Activated CD4-positive, alpha-beta memory T cell treated with anti-CD3 and anti-CD28 coated beads, Interleukin-2, amount 10 ng/mL, durations not matched to agents 7 days and 5 days (primary cell): ENCODE measurements around the gene GCNT4. TPM values are rescaled to one million over a fixed set of nuclear protein-coding genes. Genes with fewer than 3 reads are reported as not detected.

Experiments
- CTCF ChIA-PET: fragments of 350-600 bp; sonication (Branson Sonifier 250); formaldehyde crosslinking; loops from one replicate; lab custom pipeline; 2021; ENCODE audit warnings: antibody characterized with exemption, inconsistent platforms; lab: Charles Lee
- POLR2A ChIA-PET: fragments of 350-600 bp; sonication (Branson Sonifier 250); formaldehyde crosslinking; loops from one replicate; lab custom pipeline; 2021; ENCODE audit warnings: antibody characterized with exemption; lab: Charles Lee
- DNase-seq: peaks from one replicate; pipeline ENCODE4 v3.0.0-alpha.2; 2020
- H3K27ac Mint-ChIP-seq: one replicate; pipeline ENCODE4 v1.8.0; 2021; ENCODE audit warnings: mild to moderate bottlenecking, mixed read lengths
- H3K27me3 Mint-ChIP-seq: one replicate; pipeline ENCODE4 v1.8.0; 2021; ENCODE audit warnings: mixed read lengths
- H3K36me3 Mint-ChIP-seq: one replicate; pipeline ENCODE4 v1.8.0; 2021; ENCODE audit warnings: low read depth, mixed read lengths
- H3K4me1 Mint-ChIP-seq: one replicate; pipeline ENCODE4 v1.8.0; 2021; ENCODE audit warnings: mixed read lengths
- H3K4me3 Mint-ChIP-seq: one replicate; pipeline ENCODE4 v1.8.0; 2021; ENCODE audit warnings: mild to moderate bottlenecking, mixed read lengths
- H3K9me3 Mint-ChIP-seq: one replicate; pipeline ENCODE4 v1.8.0; 2021; ENCODE audit warnings: mixed read lengths
- total RNA-seq, 2 experiments: library from RNA; stranded (reverse); gene quantifications; one replicate each; pipeline ENCODE4 v1.2.3, GENCODE V29; 2021

The GCNT4 gene
- total RNA-seq, 2 experiments from 2014 or later: 1.5 to 1.6 TPM

DNA sequence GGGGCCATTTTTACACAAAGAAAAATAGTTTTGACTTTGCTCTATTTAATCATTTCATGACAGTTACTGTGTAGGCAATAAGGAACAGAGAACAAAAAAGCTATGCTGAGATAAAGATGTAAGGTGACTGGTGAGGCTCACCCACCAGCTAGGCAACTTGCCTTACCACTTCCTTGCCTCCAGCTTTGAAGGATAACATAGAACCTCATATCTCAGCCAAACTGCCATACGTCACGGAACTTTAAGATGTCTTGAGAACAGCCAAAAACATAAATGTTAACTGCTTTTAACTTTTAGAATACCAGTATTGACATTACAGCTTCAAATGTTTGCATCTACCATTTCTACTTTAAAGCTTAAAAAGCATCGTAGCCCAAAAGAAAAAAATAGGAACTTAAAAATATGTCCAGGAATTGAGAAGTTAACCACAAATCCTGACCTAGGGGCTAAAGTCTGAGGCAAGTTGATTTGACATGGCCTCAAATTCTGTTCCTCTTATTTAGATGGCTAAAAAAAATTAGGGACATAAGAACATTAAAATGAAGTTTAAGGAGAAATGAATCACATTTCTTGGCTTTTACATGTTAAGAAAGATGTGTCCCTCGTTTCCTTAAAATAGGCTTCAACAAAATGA, 7.7 kb upstream of the GCNT4 start:
- DNase-seq: no peak
- ChIA-PET POLR2A (no interaction called here), CTCF (interaction anchor here (2.5 kb wide), 1 partner anchor 9 kb away, joined by 14 read pairs; no protein-coding TSS in a partner anchor)
- Mint-ChIP-seq H3K27me3 (peaks cover 10% of the 10 kb centered on the region), H3K36me3 (no peaks in the 10 kb centered on the region), H3K4me1 (peaks cover 30% of the 10 kb centered on the region), H3K27ac (no peak overlapping the region), H3K9me3 (no peaks in the 10 kb centered on the region), H3K4me3 (no peak overlapping the region)

DNA sequence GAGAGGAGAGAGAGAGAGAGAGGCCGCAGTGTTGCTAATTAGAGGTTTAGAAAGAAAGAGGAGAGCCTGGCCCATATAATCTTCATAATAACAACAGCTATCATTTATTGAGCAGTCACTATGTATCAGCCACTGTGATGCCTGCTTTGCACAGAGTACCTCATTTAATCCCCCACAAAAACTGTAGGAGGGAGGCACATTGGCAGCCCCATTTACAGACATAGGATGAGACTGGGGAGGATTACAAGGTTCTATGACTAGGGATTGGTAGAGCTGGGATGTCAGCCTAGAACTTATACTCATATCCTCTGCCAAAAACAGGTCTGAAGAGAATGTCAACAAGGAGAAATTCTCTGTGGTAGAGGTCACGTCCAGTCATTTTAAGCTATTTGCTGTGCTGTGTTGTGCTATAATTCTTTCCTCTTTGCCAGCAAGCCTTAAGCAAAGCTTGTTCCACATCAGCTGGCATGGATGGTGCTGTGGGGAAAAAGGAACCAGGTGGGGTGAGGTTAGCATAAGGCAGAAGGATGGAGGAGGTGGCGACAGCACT, 6.7 kb upstream of the GCNT4 start:
- peaks cover 38% of the 10 kb centered on the region for H3K4me1 Mint-ChIP-seq
- no peak overlapping the region for H3K27ac Mint-ChIP-seq

DNA sequence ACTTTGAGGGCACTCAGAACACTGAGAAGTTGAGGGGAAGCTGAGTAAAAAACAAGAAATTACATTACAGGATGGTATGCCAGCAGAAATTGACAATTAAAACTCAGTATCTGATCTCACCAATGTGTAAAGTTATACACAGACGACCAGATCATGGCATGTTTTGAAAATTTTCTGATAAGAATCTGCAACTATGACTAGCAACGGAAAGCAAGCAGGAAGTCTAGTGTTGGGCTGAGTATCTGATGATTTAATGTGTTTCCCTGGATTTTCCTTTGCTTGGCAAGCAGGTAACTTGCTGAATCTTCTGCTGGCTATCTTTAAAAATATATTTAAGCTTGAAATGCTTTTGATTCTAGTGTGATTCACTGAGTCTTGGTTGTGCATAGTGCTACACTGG, 5.2 kb upstream of the GCNT4 start:
- Mint-ChIP-seq H3K9me3 (no peaks in the 10 kb centered on the region), H3K4me1 (peaks cover 41% of the 10 kb centered on the region), H3K27me3 (peaks cover 21% of the 10 kb centered on the region), H3K27ac (peak overlapping the region; percentile 8), H3K4me3 (no peak overlapping the region), H3K36me3 (no peaks in the 10 kb centered on the region)
- no peak for DNase-seq
- ChIA-PET POLR2A (no interaction called here), CTCF (no interaction called here)

More for the DNA sequence above, 6.7 kb upstream of the GCNT4 start:
- DNase-seq: no peak
- Mint-ChIP-seq H3K4me3 (no peak overlapping the region), H3K27me3 (peaks cover 19% of the 10 kb centered on the region), H3K9me3 (no peaks in the 10 kb centered on the region), H3K36me3 (no peaks in the 10 kb centered on the region)
- ChIA-PET POLR2A (no interaction called here), CTCF (interaction anchor here (2.5 kb wide), 1 partner anchor 9 kb away, joined by 14 read pairs; no protein-coding TSS in a partner anchor)

DNA sequence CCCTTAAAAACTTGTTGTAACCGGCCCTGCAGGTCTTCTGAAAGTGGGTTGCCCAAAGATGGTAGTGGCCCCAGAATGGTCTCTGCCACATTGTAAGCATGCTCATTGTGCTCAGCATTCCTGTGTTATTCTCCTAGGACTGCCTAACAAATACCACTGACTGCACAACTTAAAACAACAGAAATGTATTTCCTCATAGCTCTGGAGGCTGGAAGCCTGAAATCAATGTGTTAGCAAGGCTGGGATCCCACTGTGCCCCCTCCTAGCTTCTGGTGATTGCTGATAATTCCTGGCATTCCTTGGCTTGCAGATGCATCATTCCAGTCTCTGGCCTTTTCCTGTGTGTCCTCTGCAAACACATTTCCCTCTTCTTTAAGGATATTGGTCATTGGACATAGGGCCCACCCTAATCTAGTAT, 3.4 kb upstream of the GCNT4 start:
- Mint-ChIP-seq H3K27me3 (peaks cover 35% of the 10 kb centered on the region), H3K4me3 (no peak overlapping the region), H3K27ac (no peak overlapping the region), H3K36me3 (no peaks in the 10 kb centered on the region), H3K9me3 (no peaks in the 10 kb centered on the region), H3K4me1 (peaks cover 57% of the 10 kb centered on the region)
- ChIA-PET POLR2A (interaction anchor here (1.1 kb wide), 1 partner anchor 17 kb away, joined by 3 read pairs; no protein-coding TSS in a partner anchor), CTCF (interaction anchor here (1.0 to 1.4 kb wide), 2 partner anchors 11 to 121 kb away, joined by 3 to 4 read pairs; no protein-coding TSS in a partner anchor)
- no peak for DNase-seq

DNA sequence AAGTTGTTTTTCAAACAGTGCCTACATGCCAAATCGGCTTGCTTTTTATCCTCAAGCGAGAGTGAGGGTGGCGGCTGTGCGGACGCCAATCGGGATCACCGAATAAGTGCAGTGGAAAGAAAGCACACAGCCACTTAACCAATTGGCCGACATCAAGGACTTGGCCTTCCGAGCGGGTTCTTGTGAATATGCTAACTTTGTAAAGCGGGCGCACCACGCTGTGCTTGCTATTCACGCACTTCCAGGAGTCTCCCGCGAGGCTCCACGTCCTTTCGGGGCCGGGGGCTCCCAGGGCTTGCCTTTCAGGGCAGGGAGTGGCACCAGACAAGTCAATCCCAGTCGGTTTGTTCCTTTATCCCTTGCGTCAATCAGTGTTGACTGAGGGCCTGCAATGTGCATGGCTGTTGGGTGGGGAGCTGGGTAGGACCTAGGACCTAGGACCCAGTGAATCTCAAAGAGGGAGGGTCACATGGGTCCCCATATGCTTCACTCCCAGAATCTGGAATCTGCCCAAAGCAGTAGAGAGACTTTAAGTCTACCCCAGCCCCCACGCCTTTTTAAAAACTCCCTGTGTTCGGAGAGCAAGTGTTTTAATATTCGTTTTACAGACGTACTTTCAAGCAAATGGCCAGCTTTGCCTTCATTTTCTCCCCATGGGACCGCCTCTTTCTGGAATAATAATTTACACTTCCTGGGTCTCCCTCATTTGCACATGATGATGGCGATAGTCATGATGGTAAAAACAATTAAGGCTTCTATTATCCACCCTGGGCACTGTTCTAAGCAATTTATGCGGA, 2.0 kb upstream of the GCNT4 start:
- Mint-ChIP-seq H3K4me1 (peaks cover 66% of the 10 kb centered on the region), H3K27ac (peak overlapping the region; percentile 69), H3K9me3 (no peaks in the 10 kb centered on the region), H3K4me3 (peak overlapping the region; percentile 78), H3K36me3 (no peaks in the 10 kb centered on the region), H3K27me3 (peaks cover 39% of the 10 kb centered on the region)
- ChIA-PET POLR2A (interaction anchor here (0.6 to 1.8 kb wide), 8 partner anchors 17 to 1489 kb away, joined by 3 to 7 read pairs (median 3); partner anchors contain the start of genes GFM2, HMGCR and NSA2), CTCF (interaction anchor here (0.5 to 1.5 kb wide), 6 partner anchors 10 to 205 kb away, joined by 3 to 11 read pairs (median 3); partner anchors contain the start of gene ANKRD31)
- no peak for DNase-seq

DNA sequence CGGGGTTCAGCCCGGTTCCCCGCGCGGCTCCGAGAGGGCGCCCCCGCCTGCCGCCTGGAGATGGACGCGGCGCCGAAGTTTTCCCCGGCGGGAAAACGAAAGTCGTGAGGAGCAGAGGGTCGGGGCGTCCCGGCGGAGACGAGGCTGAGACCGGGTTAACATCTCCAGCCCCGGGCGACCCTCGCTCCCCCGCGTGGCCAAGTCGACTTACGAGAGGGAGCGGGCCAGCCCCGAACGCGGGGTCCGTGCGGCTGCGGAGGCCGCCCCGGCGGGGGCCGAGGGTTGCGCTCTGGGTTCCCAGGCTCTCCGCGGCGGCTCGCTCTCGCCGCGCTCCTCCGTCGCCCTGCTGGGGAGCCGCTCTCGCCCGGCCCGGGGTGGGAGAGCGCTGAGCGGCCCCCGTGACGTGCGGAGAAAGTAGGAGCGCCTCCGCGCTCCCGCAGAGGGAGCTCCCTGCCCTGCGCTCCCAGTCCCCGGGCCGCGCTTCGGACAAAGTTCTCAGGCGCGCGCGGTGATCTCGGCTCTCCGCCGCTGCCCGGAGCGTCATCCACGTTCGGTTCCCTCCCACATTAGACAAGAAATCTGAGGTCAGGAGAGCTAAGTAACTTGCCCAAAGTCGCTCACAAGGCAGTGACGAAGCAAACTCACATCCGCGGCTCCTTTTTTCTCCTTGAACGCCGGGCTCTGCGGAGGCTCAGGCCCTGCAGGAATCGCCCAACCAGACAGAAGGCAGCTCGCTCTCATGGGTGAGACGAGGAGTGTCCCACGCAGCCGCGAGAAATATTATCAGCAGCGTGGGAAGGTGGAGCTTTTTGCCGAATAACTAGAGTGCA, 1.2 kb upstream of the GCNT4 start:
- Mint-ChIP-seq H3K9me3 (no peaks in the 10 kb centered on the region), H3K4me1 (peaks cover 68% of the 10 kb centered on the region), H3K4me3 (peak overlapping the region; percentile 78), H3K36me3 (no peaks in the 10 kb centered on the region), H3K27me3 (peaks cover 42% of the 10 kb centered on the region), H3K27ac (peak overlapping the region; percentile 69)
- ChIA-PET CTCF (interaction anchor here (0.5 to 1.5 kb wide), 4 partner anchors 11 to 204 kb away, joined by 3 to 11 read pairs (median 3); partner anchors contain the start of gene ANKRD31), POLR2A (interaction anchor here (0.6 to 1.8 kb wide), 7 partner anchors 18 to 1488 kb away, joined by 3 to 7 read pairs (median 3); partner anchors contain the start of genes GFM2, HMGCR and NSA2)
- peak; percentile 56 for DNase-seq

DNA sequence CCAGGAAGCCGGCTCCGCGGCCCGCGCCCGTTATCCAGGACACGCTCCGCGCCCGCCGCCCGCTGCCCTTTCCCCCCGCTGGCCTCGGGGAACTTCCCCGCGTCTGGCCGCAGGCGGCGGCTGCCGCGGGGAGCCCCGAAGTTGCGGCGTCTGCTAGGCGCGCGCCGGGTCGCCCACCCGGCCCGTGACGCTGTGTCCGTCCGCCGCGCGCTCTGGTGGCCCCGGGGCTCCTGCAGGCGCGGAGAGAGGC, 621 bp upstream of the GCNT4 start:
- Mint-ChIP-seq H3K27me3 (peaks cover 42% of the 10 kb centered on the region), H3K4me3 (peak overlapping the region; percentile 69), H3K27ac (no peak overlapping the region), H3K36me3 (no peaks in the 10 kb centered on the region), H3K9me3 (no peaks in the 10 kb centered on the region), H3K4me1 (peaks cover 71% of the 10 kb centered on the region)
- POLR2A ChIA-PET: interaction anchor here (1.0 to 1.8 kb wide), 6 partner anchors 11 to 1488 kb away, joined by 3 to 8 read pairs (median 4); partner anchors contain the start of genes HMGCR and POC5
- CTCF ChIA-PET: interaction anchor here (0.8 to 1.2 kb wide), 2 partner anchors 118 to 293 kb away, joined by 3 read pairs; no protein-coding TSS in a partner anchor
- DNase-seq: no peak

DNA sequence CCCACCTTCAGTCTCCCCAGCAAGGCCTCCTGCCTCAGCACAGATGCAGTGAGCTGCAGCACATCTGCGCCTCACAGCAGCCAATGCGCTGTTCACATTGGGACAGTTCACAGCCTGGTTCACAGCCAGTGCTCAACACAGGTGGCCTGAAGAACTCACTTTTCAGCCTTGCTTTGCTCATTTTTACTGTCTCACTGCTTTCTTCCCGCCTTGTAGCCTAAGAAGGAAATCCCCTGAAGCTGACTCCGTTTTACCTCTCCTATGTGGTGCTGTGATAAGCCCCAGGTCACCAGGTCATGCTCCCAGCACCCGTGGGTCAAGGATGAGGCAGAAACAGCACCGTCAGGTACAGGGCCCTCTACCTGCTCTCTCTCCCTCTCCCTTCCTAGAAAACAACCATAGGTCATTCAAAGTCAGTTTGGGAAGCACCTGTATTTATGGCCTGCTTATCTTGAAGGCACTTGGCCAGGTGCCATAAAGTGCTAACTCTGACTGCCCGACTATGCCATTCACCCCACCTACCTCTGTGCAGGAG, 1.1 kb downstream of the GCNT4 start:
- H3K36me3 Mint-ChIP-seq: no peaks in the 10 kb centered on the region
- no peaks in the 10 kb centered on the region for H3K9me3 Mint-ChIP-seq
- no peak for DNase-seq
- POLR2A ChIA-PET: interaction anchor here (0.9 kb wide), 1 partner anchor 1423 kb away, joined by 3 read pairs; no protein-coding TSS in a partner anchor
- peaks cover 42% of the 10 kb centered on the region for H3K27me3 Mint-ChIP-seq
- H3K27ac Mint-ChIP-seq: peak overlapping the region; percentile 72
- peak overlapping the region; percentile 81 for H3K4me3 Mint-ChIP-seq
- CTCF ChIA-PET: interaction anchor here (1.0 to 1.9 kb wide), 3 partner anchors 9 to 301 kb away, joined by 4 to 14 read pairs (median 13); partner anchors contain the start of gene ANKRD31
- peaks cover 64% of the 10 kb centered on the region for H3K4me1 Mint-ChIP-seq

DNA sequence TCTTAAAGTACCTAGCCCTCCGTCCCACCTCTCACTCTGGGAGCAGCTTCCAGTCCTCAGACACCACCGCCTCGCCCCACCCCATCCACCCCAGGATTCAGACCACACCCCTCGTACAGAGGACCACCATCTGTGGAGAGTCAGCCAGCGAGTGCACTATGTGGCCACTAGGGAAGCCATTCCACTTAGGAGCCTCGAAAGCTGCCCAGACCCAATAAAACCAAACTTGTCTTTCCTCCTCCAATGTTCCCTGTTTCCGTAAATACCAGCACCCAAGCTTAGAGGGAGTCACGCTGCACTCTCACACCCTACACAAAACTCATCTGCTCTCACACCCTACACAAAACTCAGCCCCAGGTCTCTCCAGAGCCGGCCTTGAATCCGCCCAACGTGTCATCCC, 1.9 kb downstream of the GCNT4 start:
- H3K4me3 Mint-ChIP-seq: no peak overlapping the region
- no peak overlapping the region for H3K27ac Mint-ChIP-seq
- H3K36me3 Mint-ChIP-seq: peaks cover 8% of the 10 kb centered on the region
- H3K27me3 Mint-ChIP-seq: peaks cover 34% of the 10 kb centered on the region
- ChIA-PET CTCF (interaction anchor here (0.7 to 2.8 kb wide), 14 partner anchors 10 to 302 kb away, joined by 3 to 17 read pairs (median 5); partner anchors contain the start of genes ANKRD31 and HMGCR), POLR2A (interaction anchor here (0.9 kb wide), 1 partner anchor 1424 kb away, joined by 3 read pairs; no protein-coding TSS in a partner anchor)
- H3K4me1 Mint-ChIP-seq: peaks cover 65% of the 10 kb centered on the region
- DNase-seq: no peak
- H3K9me3 Mint-ChIP-seq: no peaks in the 10 kb centered on the region

DNA sequence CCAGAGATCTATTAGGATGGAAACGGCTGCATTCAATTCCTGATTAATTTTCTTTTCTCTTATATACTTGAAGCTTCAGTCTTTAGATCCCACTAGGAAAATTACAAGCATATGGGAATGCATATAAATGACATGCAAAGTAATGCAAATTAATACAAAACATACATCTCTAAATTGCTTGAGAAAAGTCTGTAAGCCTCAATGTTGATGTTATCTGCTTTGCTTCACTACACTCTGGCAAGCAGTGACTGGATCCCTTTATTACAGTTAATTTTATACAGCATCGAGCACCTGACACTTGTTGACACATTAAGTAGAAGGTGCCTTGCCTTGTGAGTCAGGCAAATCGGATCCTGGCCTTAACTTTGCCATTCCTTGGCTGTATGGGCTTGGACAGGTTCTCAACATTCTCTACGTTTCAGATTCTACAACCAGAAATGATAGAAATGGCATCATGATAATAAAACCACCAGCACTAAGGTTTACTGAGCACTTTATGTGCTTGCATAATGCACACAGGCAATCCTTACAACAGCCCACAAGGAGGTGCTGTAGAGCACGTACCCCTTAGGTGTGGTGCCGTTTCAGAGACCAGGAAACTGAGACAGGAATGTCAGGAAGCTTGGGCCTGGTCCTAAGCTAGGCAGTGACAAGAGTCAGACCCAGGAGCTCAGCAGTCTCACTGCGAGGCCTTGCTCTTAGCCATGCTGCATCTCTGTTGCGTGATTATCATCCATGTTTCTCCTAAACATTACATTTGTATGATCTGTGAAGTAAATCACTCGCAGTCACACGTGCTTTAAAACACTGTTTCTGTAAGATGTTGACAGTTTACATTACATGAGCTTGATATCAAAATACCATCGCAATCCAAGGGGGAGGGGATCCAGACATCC, 2.7 kb downstream of the GCNT4 start:
- Mint-ChIP-seq H3K27ac (no peak overlapping the region), H3K27me3 (peaks cover 29% of the 10 kb centered on the region), H3K9me3 (no peaks in the 10 kb centered on the region), H3K4me1 (peaks cover 68% of the 10 kb centered on the region), H3K36me3 (peaks cover 12% of the 10 kb centered on the region), H3K4me3 (no peak overlapping the region)
- ChIA-PET POLR2A (interaction anchor here (1.8 kb wide), 1 partner anchor 187 kb away, joined by 8 read pairs; the partner anchor contains the start of gene ANKRD31), CTCF (interaction anchor here (0.7 to 2.8 kb wide), 16 partner anchors 10 to 631 kb away, joined by 3 to 17 read pairs (median 5); partner anchors contain the start of genes ANKRD31 and HMGCR)
- DNase-seq: peak; percentile 65
